ENCODE data around the gene ACER3. TPM values are rescaled to one million over a fixed set of nuclear protein-coding genes. Genes with fewer than 3 reads are reported as not detected.
"Not testable (repeated sequence)": the region's sequence is repeated elsewhere in the genome, so short reads cannot be mapped to it uniquely, and the experiment has no call there.

The ACER3 gene
- total RNA-seq, 3 donors from 2014 or later: 32.3 to 45.7 (median 39.2) TPM

DNA sequence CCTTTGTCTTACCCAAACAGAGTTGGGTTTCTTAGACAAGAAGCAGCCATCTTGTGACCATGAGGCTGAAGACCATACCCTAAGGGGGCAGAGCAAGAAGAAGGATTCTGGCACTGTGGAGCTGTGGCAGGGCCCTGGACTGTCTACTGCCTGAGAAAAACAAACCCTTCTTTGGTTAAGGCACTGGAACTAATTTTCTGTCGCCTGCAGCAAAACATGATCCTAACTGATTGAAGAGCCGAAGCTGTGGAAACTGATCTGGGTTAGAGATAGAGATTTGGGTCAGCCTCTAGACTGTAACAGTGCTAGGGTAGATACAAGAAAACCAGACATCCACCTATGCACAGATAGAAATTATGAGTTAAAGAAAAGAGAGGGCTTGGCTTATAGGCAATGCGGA lies 11.3 kb upstream of the ACER3 start:
- intact Hi-C loops (cut with DNase I, micrococcal nuclease): no loop called here
- no peak for DNase-seq
- ATAC-seq: no peak
- no peak overlapping the region for H3K4me3 ChIP-seq
- TF ChIP-seq, protein P1, sequence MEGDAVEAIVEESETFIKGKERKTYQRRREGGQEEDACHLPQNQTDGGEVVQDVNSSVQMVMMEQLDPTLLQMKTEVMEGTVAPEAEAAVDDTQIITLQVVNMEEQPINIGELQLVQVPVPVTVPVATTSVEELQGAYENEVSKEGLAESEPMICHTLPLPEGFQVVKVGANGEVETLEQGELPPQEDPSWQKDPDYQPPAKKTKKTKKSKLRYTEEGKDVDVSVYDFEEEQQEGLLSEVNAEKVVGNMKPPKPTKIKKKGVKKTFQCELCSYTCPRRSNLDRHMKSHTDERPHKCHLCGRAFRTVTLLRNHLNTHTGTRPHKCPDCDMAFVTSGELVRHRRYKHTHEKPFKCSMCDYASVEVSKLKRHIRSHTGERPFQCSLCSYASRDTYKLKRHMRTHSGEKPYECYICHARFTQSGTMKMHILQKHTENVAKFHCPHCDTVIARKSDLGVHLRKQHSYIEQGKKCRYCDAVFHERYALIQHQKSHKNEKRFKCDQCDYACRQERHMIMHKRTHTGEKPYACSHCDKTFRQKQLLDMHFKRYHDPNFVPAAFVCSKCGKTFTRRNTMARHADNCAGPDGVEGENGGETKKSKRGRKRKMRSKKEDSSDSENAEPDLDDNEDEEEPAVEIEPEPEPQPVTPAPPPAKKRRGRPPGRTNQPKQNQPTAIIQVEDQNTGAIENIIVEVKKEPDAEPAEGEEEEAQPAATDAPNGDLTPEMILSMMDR (IDR thresholded peaks at IDR 0.05): no peak
- no peaks in the 10 kb centered on the region for H3K36me3 ChIP-seq (ENCODE audit: low read depth)
- no peaks in the 10 kb centered on the region for H3K9me3 ChIP-seq
- H3K4me1 ChIP-seq (ENCODE audit: low read depth): no peaks in the 10 kb centered on the region

DNA sequence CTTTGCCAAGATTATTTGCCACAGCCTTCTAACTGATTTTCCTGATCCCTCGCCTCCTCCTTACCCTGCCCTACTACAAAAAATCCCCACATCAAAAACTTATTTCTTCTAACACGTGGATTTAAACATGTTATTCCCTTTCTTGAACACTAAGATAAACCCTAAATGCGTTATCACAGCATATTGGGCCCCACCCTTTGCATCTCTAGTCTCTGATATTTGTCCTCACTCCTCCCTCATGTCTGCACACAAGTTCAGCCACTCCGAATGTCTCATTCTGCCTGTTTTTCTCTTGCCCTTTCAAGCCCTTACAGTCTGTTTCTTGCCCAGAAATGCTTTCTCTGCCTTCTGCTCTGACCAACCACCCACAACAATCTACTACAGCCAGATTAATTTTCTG lies 10.6 kb upstream of the ACER3 start:
- ATAC-seq: no peak
- no peaks in the 10 kb centered on the region for H3K36me3 ChIP-seq (ENCODE audit: low read depth)

DNA sequence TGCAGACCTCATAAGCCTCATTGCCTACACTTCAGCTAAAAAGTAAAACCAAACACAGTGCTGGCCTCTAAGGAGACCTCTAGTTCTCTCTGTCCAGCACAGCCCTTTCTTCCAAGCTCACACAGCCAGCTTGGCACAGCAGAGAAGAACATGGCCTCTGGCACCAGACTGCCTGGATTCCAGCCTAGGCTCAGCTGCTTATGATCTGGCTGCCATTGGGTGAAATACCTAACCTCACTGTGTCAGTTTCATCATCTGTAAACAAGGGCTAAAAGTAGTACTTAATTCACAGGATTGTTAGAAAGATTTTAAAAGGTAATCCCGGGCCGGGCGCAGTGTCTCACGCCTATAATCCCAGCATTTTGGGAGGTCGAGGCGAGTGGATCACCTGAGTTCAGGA lies 9.9 kb upstream of the ACER3 start:
- no peaks in the 10 kb centered on the region for H3K36me3 ChIP-seq (ENCODE audit: low read depth)
- no peaks in the 10 kb centered on the region for H3K9me3 ChIP-seq
- no peaks in the 10 kb centered on the region for H3K4me1 ChIP-seq (ENCODE audit: low read depth)
- TF ChIP-seq, protein P1 (IDR thresholded peaks at IDR 0.05): no peak
- intact Hi-C loops (cut with DNase I, micrococcal nuclease): no loop called here
- H3K4me3 ChIP-seq: no peak overlapping the region
- DNase-seq (no peak), ATAC-seq (no peak)

More for the DNA sequence above, 10.6 kb upstream of the ACER3 start:
- H3K4me1 ChIP-seq (ENCODE audit: low read depth): no peaks in the 10 kb centered on the region
- no peak for DNase-seq
- H3K9me3 ChIP-seq: no peaks in the 10 kb centered on the region
- TF ChIP-seq, protein P1 (IDR thresholded peaks at IDR 0.05): no peak
- intact Hi-C loops (cut with DNase I, micrococcal nuclease): no loop called here
- no peak overlapping the region for H3K4me3 ChIP-seq

DNA sequence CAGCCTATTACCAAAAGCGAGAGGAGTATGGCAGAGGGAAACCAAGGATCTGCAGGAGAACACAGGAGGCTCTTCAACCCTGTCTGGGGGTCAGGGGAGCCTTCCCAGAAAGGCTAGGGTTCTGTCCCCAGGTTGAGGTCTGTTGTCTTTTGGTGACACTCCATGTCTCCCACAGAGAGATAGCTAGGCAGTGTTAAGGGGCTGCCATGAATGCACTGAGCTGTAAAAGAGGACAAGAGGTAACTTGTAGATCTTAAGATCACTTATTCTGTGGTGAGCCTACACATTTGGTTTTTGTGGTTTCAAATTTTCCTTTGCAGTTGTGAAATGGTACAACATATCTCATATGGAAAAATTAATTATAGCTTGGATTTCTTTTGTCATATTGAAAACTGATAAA lies 6.0 kb upstream of the ACER3 start:
- ATAC-seq (no peak), DNase-seq (no peak)
- no peaks in the 10 kb centered on the region for H3K9me3 ChIP-seq
- intact Hi-C loops (cut with DNase I, micrococcal nuclease): no loop called here
- H3K4me3 ChIP-seq: no peak overlapping the region
- no peaks in the 10 kb centered on the region for H3K4me1 ChIP-seq (ENCODE audit: low read depth)
- TF ChIP-seq, protein P1 (IDR thresholded peaks at IDR 0.05): no peak
- no peaks in the 10 kb centered on the region for H3K36me3 ChIP-seq (ENCODE audit: low read depth)

DNA sequence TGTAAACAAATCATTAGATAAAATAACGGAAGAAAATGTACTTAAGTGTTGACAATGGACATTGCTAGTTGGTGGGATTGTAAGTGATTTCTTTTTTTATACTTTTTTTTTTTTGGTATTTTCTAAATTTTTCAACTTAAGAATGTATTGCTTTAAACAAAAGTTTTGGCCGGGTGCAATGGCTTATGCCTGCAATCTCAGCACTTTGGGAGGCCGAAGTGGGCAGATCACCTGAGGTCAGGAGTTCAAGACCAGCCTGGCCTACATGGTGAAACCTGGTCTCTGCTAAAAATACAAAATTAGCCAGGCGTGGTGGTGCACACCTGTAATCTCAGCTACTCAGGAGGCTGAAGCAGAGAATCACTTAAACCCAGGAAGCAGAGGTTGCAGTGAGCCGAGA lies 5.0 kb upstream of the ACER3 start:
- ATAC-seq; H3K36me3 ChIP-seq (ENCODE audit: low read depth); DNase-seq; intact Hi-C loops (cut with DNase I, micrococcal nuclease); H3K4me1 ChIP-seq (ENCODE audit: low read depth); H3K4me3 ChIP-seq; H3K9me3 ChIP-seq: not testable (repeated sequence)

DNA sequence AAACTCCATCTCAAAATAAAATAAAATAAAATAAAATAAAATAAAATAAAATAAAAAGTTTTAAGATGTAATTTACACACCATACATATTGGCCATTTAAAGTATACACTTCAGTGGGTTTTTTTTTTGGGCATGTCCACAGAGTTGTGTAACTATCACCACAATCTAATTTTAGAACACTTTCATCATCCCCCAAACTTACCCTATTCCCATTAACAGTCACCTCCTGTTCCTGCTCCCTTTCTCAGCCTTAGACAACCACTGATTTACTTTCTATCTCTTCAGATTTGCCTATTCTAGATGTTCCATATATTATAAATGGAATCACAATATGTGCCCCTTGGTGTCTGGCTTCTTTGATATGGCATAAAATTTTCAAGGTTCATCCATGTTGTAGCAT lies 4.6 kb upstream of the ACER3 start:
- Histone ChIP-seq H3K4me1 (ENCODE audit: low read depth) (no peaks in the 10 kb centered on the region), H3K36me3 (ENCODE audit: low read depth) (no peaks in the 10 kb centered on the region), H3K9me3 (no peaks in the 10 kb centered on the region), H3K4me3 (no peak overlapping the region)
- intact Hi-C loops (cut with DNase I, micrococcal nuclease): no loop called here
- TF ChIP-seq, protein P1 (IDR thresholded peaks at IDR 0.05): no peak
- ATAC-seq: no peak
- no peak for DNase-seq
